K562 (cell line): ENCODE data around the gene DAAM1. TPM values are rescaled to one million over a fixed set of nuclear protein-coding genes. Genes with fewer than 3 reads are reported as not detected.

ENCODE experiments used
- ATAC-seq: fragments of 200-7000 bp; cut with Tn5 transposase; 3 replicates; pipeline ENCODE4 v1.9.1; 2020; ENCODE audit warnings: moderate library complexity
- BruUV-seq: library from RNA; stranded (reverse); fragments of 400-500 nt; replicated peaks from 2 replicates; lab custom pipeline; 2021; lab: Mats Ljungman, UMichigan
- CTCF ChIA-PET: fragments of 300-600 bp; formaldehyde crosslinking; extraction: SDS; loops from one replicate; lab custom pipeline; 2021; ENCODE audit warnings: low intra/inter-chr PET ratio; lab: Yijun Ruan, JAX
- POLR2A ChIA-PET: fragments of 300-600, 350-650 bp; sonication (Branson Sonifier 250); formaldehyde crosslinking; extraction: SDS; loops from one replicate; lab custom pipeline; 2021; ENCODE audit warnings: antibody characterized with exemption, inconsistent platforms; lab: Yijun Ruan, JAX
- DNase-seq, 4 experiments: peaks; one replicate each; pipeline versions ENCODE4 v3.0.0 to v3.0.0-alpha.2; 2011 to 2018; ENCODE audit warnings: low spot score in 3 of 4, mixed read lengths in 3 of 4; ENCODE audit errors: extremely low read depth in 1 of 4
- FAIRE-seq: peaks from 2 replicates; lab custom pipeline; 2011; peaks lifted over from hg19 to GRCh38; lab: Jason Lieb, UNC
- H2AFZ ChIP-seq: 2 replicates; pipeline ENCODE4 v1.6.0; 2011; ENCODE audit warnings: low read depth, low read length, control low read depth, inconsistent platforms
- H3K27ac ChIP-seq: fragments of 200-600 bp; 3 replicates; pipeline ENCODE4 v1.8.0; 2011; ENCODE audit warnings: low read depth, mild to moderate bottlenecking, control low read depth, inconsistent platforms, low read length, moderate library complexity, mixed read lengths; ENCODE audit errors: extremely low read depth
- H3K27me3 ChIP-seq, 2 experiments: fragments of 300-600 bp in 1 of 2; 2 replicates in 1 of 2; 3 replicates in 1 of 2; pipeline versions ENCODE4 v1.6.0 to v1.8.0; 2011; ENCODE audit warnings: inconsistent platforms in 2 of 2, low read length in 2 of 2, mild to moderate bottlenecking in 1 of 2, mixed read lengths in 1 of 2, moderate library complexity in 1 of 2; ENCODE audit not compliant: control insufficient read depth in 2 of 2, insufficient read depth in 2 of 2
- H3K36me3 ChIP-seq: fragments of 300-600 bp; 3 replicates; pipeline ENCODE4 v1.8.0; 2011; ENCODE audit warnings: mild to moderate bottlenecking, low read length, inconsistent platforms; ENCODE audit not compliant: control insufficient read depth, insufficient read depth
- H3K4me1 ChIP-seq, 2 experiments: fragments of 200-600 bp in 1 of 2; replicated peaks in 1 of 2; 2 replicates in 1 of 2; 3 replicates in 1 of 2; pipeline versions ENCODE4 v1.5.1 to v1.8.0; 2011; ENCODE audit warnings: inconsistent platforms in 2 of 2, low read length in 2 of 2, mild to moderate bottlenecking in 1 of 2, mixed read lengths in 1 of 2, moderate library complexity in 1 of 2; ENCODE audit not compliant: control insufficient read depth in 2 of 2, insufficient read depth in 2 of 2
- H3K4me2 ChIP-seq: 2 replicates; pipeline ENCODE4 v1.6.1; 2011; ENCODE audit warnings: low read length, control low read depth, inconsistent platforms, mixed read lengths; ENCODE audit not compliant: insufficient read depth
- H3K4me3 ChIP-seq: fragments of 200-600 bp; sonication (generic), shearing (Covaris generic); 2 replicates; pipeline ENCODE4 v1.5.1; 2016; ENCODE audit warnings: control low read depth, inconsistent platforms
- H3K79me2 ChIP-seq: fragments of 200-600 bp; 3 replicates; pipeline ENCODE4 v1.8.0; 2011; ENCODE audit warnings: low read length, inconsistent platforms; ENCODE audit not compliant: control insufficient read depth, insufficient read depth
- H3K9ac ChIP-seq, 2 experiments: 2 replicates each; pipeline versions ENCODE4 v1.6.0 to v1.6.1; 2011; ENCODE audit warnings: low read depth in 2 of 2, low read length in 2 of 2, control low read depth in 1 of 2, inconsistent platforms in 1 of 2, mild to moderate bottlenecking in 1 of 2, mixed read lengths in 1 of 2; ENCODE audit not compliant: insufficient read depth in 1 of 2
- H3K9me1 ChIP-seq: one replicate; pipeline ENCODE4 v1.6.0; 2011; ENCODE audit warnings: inconsistent platforms, mild to moderate bottlenecking, low read length, moderate library complexity; ENCODE audit not compliant: control insufficient read depth, insufficient read depth
- H3K9me3 ChIP-seq: replicated peaks from 2 replicates; pipeline ENCODE4 v1.5.1; 2011; ENCODE audit warnings: low read depth, low read length, inconsistent platforms; ENCODE audit not compliant: control insufficient read depth, insufficient read depth
- H4K20me1 ChIP-seq: replicated peaks from 2 replicates; pipeline ENCODE4 v1.6.1; 2011; ENCODE audit warnings: low read length, inconsistent platforms, mixed read lengths; ENCODE audit not compliant: control insufficient read depth, insufficient read depth
- CEBPB ChIP-seq: fragments of 450-650 bp; IDR thresholded peaks from 2 replicates; pipeline ENCODE4 v1.6.1; 2016; ENCODE audit warnings: missing genetic modification characterization, missing compliant biosample characterization
- ZBTB26 ChIP-seq: fragments of 450-650 bp; formaldehyde crosslinking; IDR thresholded peaks from 2 replicates; pipeline ENCODE4 v1.4.0; 2022; ENCODE audit warnings: missing genetic modification characterization
- ZNF124 ChIP-seq: sonication (generic); formaldehyde crosslinking; IDR thresholded peaks from 2 replicates; pipeline ENCODE4 v1.8.1; 2022; ENCODE audit warnings: missing genetic modification reagents
- ZNF212 ChIP-seq: fragments of 450-650 bp; formaldehyde crosslinking; IDR thresholded peaks from 2 replicates; pipeline ENCODE4 v1.4.0; 2020; ENCODE audit warnings: mild to moderate bottlenecking
- ZNF24 ChIP-seq: fragments of 450-650 bp; IDR thresholded peaks from 2 replicates; pipeline ENCODE4 v1.6.1; 2016
- WGBS: fragments of 100-300 bp; shearing (Covaris generic); methylation state at CpG from one replicate; pipeline ENCODE4 v1.1.6; 2016; ENCODE audit warnings: low coverage, mixed read lengths; ENCODE audit not compliant: insufficient coverage; ENCODE audit errors: missing lambda C conversion rate; 5-methylcytosine and 5-hydroxymethylcytosine counted together
- in situ Hi-C: fragments of 300-500 bp; cut with MboI; formaldehyde crosslinking; loops from 4 replicates; pipeline ENCODE4 v1.15.0; 2018; ENCODE audit warnings: inconsistent platforms, mixed read lengths
- intact Hi-C: fragments of 100-400 bp; cut with micrococcal nuclease; formaldehyde crosslinking; loops from 2 replicates; pipeline ENCODE4 v1.14.2; 2022
- polyA plus RNA-seq, 8 experiments: library from polyadenylated mRNA; depleted of rRNA in 4 of 8; stranded (reverse) in 5 of 8; unstranded in 3 of 8; fragments of >200 nt; fragmentation: Nextera tagmentation in 2 of 8; fragmentation: Illumina TruSeq in 1 of 8; extraction: Ambion mirVana in 2 of 8; extraction: Trizol in 1 of 8; gene quantifications; 2 replicates each; pipeline versions ENCODE4 v1.2.1 to v1.2.3, GENCODE V29; 2011 to 2014; ENCODE audit warnings: inconsistent platforms in 1 of 8, missing spikeins in 1 of 8
- total RNA-seq, 7 experiments: library from RNA; depleted of rRNA in 6 of 7; stranded (reverse); fragments of >200 nt in 6 of 7; fragmentation: Illumina TruSeq in 2 of 7; extraction: Trizol in 2 of 7; gene quantifications; 2 replicates each; pipeline versions ENCODE4 v1.2.1 to v1.2.3, GENCODE V29; 2011 to 2021; ENCODE audit warnings: low replicate concordance in 1 of 7

Gene DAAM1
- total and polyA plus RNA-seq, 9 of the 15 experiments (the other 6 are each of a cell fraction or from before 2014, with no cell fraction given) = 3.6 to 11.6 (median 6.7) TPM

GRCh38 chr14:59272633-59273032 is 84.2 kb downstream of the DAAM1 start:
- no peak for DNase-seq
- no peak overlapping the region for H2AFZ ChIP-seq
- H3K79me2 ChIP-seq = no peaks in the 10 kb centered on the region
- in situ Hi-C loops = no loop called here
- no peaks in the 10 kb centered on the region for H3K9me3 ChIP-seq
- H3K4me2 ChIP-seq = no peak overlapping the region
- H3K36me3 ChIP-seq = no peaks in the 10 kb centered on the region
- TF ChIP-seq ZNF212 (CRISPR knock-in tag) = no peak
- TF ChIP-seq ZNF124 (CRISPR knock-in tag) = no peak
- no peak for TF ChIP-seq ZNF24
- no peaks in the 10 kb centered on the region for H4K20me1 ChIP-seq
- no peak for FAIRE-seq
- ChIA-PET POLR2A (no interaction called here), CTCF (no interaction called here)
- no TSS peak for BruUV-seq
- H3K9ac ChIP-seq = no peak overlapping the region
- H3K9me1 ChIP-seq = no peaks in the 10 kb centered on the region
- H3K27me3 ChIP-seq = no peaks in the 10 kb centered on the region
- no peak overlapping the region for H3K27ac ChIP-seq
- no peak for ATAC-seq
- peaks cover 0 to 11% of the 10 kb centered on the region in 2 experiments; a peak in 2 of 5 replicates for H3K4me1 ChIP-seq
- intact Hi-C loops = no loop called here
- no peak overlapping the region for H3K4me3 ChIP-seq

- FAIRE-seq = no peak
- DNase-seq = no peak
- no peak for ATAC-seq
- H3K4me3 ChIP-seq = no peak overlapping the region
- no peaks in the 10 kb centered on the region for H3K36me3 ChIP-seq
- POLR2A ChIA-PET = interaction anchor here (0.6 kb wide), 1 partner anchor 66 kb away, joined by 3 read pairs; no protein-coding TSS in a partner anchor
- H3K27ac ChIP-seq = no peak overlapping the region
- intact Hi-C loops = no loop called here
- H3K4me1 ChIP-seq = peaks cover 0 to 11% of the 10 kb centered on the region in 2 experiments; a peak in 2 of 5 replicates
- no peaks in the 10 kb centered on the region for H3K9me3 ChIP-seq
- no TSS peak for BruUV-seq
- no peaks in the 10 kb centered on the region for H3K27me3 ChIP-seq
- H3K9ac ChIP-seq = no peak overlapping the region
- no peaks in the 10 kb centered on the region for H4K20me1 ChIP-seq
- CTCF ChIA-PET = no interaction called here
- H3K9me1 ChIP-seq = no peaks in the 10 kb centered on the region
- no peaks in the 10 kb centered on the region for H3K79me2 ChIP-seq
- WGBS = 48% methylated on average over 4 of the region's 4 CpGs
- no peak for TF ChIP-seq ZBTB26 (CRISPR knock-in tag)
- TF ChIP-seq CEBPB (tag) = peak; percentile 39; the same call in 1 of the 2 replicates
- H3K4me2 ChIP-seq = no peak overlapping the region
- in situ Hi-C loops = no loop called here
- H2AFZ ChIP-seq = no peak overlapping the region
Measured at GRCh38 chr14:59273737-59274136, 85.3 kb downstream of the DAAM1 start.
